ENCODE measurements around the gene UMPS.

GRCh38 chr3:124699051-124699450 lies 31.2 kb upstream of the UMPS start:
- TF ChIP-seq TARDBP (IDR thresholded peaks at IDR 0.05) = no peak
- no peak for TF ChIP-seq BHLHE40 (IDR thresholded peaks at IDR 0.05; ENCODE audit: borderline replicate concordance)
- no peak for TF ChIP-seq ARNT (IDR thresholded peaks at IDR 0.05)
- no peak for TF ChIP-seq FOXM1 (IDR thresholded peaks at IDR 0.05; ENCODE audit: borderline replicate concordance)
- no peak for TF ChIP-seq ELF4 (IDR thresholded peaks at IDR 0.05)
- no peak for TF ChIP-seq SP1 (IDR thresholded peaks at IDR 0.05)

Data from HEK293T (cell line).